OCI-LY3 (cell line): ENCODE measurements around the gene PSMB9.

ENCODE experiments used
- EZH2phosphoT487 ChIP-seq: fragments of 200-600 bp; shearing (Covaris generic); IDR thresholded peaks from 2 replicates; pipeline ENCODE4 v1.6.1; 2018; ENCODE audit warnings: antibody characterized with exemption, mixed run types, low read depth
- TF ChIP-seq, protein P1 (sequence below): fragments of 200-600, 300-600 bp; sonication (generic); IDR thresholded peaks from 2 replicates; pipeline ENCODE4 v1.5.1; 2014; ENCODE audit warnings: antibody characterized with exemption, low read length, low read depth

DNA sequence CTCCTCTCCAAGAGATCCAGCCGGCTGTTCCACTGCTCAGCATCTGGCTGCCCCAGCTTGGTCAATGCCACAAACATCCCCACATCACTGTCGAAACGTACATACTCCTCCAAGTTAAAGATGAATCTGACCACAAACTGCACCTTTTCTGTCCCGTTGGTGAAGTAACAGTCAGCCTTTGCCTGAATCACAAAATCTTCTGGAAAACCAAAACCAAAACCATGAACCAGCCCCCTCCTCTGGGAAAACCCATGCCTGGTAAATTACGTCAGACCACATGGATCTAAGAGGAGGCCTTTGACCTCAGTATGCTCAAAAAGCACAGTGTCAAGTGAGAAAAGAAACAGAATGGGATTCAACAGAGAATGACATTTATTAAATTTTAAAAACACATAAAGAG lies 38.9 kb upstream of the PSMB9 start:
- TF ChIP-seq, protein P1, sequence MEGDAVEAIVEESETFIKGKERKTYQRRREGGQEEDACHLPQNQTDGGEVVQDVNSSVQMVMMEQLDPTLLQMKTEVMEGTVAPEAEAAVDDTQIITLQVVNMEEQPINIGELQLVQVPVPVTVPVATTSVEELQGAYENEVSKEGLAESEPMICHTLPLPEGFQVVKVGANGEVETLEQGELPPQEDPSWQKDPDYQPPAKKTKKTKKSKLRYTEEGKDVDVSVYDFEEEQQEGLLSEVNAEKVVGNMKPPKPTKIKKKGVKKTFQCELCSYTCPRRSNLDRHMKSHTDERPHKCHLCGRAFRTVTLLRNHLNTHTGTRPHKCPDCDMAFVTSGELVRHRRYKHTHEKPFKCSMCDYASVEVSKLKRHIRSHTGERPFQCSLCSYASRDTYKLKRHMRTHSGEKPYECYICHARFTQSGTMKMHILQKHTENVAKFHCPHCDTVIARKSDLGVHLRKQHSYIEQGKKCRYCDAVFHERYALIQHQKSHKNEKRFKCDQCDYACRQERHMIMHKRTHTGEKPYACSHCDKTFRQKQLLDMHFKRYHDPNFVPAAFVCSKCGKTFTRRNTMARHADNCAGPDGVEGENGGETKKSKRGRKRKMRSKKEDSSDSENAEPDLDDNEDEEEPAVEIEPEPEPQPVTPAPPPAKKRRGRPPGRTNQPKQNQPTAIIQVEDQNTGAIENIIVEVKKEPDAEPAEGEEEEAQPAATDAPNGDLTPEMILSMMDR = no peak
- TF ChIP-seq EZH2phosphoT487 = no peak
